Activated gamma-delta T cell treated with Interleukin-2 at 50 U/mL for 16 hours (primary cell): ENCODE measurements around the gene ZNF608.

Experiments
- DNase-seq: peaks from one replicate; pipeline ENCODE4 v3.0.0-alpha.2; 2020

Gene ZNF608, protein sequence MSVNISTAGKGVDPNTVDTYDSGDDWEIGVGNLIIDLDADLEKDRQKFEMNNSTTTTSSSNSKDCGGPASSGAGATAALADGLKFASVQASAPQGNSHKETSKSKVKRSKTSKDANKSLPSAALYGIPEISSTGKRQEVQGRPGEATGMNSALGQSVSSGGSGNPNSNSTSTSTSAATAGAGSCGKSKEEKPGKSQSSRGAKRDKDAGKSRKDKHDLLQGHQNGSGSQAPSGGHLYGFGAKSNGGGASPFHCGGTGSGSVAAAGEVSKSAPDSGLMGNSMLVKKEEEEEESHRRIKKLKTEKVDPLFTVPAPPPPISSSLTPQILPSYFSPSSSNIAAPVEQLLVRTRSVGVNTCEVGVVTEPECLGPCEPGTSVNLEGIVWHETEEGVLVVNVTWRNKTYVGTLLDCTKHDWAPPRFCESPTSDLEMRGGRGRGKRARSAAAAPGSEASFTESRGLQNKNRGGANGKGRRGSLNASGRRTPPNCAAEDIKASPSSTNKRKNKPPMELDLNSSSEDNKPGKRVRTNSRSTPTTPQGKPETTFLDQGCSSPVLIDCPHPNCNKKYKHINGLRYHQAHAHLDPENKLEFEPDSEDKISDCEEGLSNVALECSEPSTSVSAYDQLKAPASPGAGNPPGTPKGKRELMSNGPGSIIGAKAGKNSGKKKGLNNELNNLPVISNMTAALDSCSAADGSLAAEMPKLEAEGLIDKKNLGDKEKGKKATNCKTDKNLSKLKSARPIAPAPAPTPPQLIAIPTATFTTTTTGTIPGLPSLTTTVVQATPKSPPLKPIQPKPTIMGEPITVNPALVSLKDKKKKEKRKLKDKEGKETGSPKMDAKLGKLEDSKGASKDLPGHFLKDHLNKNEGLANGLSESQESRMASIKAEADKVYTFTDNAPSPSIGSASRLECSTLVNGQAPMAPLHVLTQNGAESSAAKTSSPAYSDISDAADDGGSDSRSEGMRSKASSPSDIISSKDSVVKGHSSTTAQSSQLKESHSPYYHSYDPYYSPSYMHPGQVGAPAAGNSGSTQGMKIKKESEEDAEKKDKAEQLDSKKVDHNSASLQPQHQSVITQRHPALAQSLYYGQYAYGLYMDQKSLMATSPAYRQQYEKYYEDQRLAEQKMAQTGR (N-terminal part only)

DNA sequence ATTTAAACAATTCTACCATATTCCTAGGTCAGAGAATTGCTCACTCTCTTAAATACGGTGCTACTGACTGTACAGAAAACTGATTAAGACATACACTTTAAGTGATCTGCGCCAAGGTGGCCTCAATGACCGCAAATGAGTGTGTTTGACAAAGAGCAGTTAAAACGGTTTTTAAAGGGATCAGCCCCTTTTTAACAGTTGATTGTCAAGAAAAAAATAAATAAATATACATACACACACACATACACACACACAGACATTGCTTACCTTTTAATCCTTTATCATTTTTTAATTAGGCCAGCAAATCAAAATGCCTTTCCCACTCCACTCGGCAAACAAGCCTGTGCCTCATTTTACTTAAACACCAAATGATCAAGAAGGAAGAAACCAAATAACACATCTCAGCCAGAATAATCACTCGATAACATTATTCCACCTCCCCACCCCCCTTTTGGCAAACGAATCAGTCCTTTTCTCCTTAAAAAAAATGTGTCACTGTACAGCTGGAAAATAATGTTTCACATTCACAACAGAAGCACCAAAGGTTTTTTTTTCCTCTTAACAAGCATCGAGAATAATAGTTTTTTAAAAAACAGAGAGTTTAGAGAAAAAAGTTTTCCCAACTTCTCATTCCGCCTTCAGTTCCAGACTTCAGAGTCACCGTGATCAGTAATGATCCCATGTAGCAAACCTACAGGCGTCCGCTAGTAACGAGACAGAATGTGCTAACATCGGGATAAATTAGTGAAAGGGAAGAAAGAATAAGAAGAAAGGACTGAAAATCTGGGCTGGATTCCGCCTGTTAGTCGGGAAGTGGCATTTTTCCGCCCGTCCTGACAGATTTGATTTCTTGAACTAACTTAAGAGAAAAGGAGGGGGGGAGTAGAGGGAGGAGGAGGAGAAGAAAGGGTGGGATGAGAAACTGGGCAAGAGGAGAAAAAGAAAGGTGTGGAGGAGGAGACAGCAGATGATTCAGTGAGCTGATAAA, at the start of gene ZNF608:
Gene ZNF608, minus strand, starts transcription at position 712 of the 988 bp plus-strand sequence. CDS start 1,650 bp downstream, outside the sequence.
- DNase-seq: no peak

DNA sequence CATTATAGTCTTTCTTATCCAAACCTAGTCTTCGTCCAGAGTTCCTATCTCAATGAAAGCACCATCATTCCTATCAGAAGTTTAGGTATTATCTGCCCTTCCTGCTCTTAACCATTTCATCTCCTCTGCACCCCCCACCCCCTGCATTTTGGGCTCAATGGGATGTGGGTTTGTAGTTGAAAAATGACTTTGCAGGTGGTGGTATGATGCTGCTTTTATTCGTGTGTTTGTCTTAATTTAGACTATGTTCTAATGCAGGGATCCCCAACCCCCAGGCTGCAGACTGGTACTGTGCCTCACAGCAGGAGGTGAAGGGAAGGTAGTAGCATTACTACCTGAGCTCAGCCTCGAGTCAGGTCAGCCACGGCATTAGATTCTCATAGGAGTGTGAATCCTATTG, 49.4 kb upstream of the ZNF608 start:
- no peak for DNase-seq

DNA sequence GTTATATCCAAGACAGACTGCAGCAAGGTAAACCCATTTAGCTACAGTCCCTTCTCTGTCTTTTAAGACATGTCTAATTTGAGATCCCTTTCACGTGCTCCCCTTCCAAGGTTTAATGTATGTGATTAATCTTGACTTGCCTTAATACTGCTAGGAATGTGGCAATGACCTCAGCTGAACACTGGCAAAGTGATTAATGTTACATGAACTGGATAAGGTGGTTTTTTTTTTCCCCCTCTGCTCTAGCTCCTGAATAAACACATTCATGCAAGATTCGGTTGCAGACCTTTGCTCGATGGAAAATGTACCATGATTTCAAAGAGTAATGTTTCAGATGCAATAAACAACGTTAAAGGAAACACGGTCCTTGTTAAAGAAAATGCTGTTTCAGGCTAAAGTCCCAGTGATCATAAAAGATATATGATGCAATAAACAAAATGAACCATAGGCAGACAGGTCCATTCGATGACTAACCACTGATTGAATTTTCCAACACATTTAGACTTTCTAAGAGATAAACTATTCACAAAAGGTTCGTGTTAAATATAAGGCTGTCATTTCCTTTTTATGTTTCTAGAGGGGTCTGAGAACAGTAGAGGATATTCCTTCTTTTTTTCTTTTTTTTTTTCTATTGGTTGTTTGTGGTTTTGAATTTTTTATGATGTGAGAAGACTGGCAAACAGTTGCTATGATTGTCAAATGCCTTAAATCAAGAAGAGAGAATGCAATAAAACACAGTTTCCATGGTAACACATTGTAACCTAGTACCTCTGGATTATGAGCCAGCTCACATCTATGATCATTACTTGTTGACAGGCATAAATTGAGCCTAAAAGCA, 44.7 kb upstream of the ZNF608 start:
- DNase-seq: no peak

DNA sequence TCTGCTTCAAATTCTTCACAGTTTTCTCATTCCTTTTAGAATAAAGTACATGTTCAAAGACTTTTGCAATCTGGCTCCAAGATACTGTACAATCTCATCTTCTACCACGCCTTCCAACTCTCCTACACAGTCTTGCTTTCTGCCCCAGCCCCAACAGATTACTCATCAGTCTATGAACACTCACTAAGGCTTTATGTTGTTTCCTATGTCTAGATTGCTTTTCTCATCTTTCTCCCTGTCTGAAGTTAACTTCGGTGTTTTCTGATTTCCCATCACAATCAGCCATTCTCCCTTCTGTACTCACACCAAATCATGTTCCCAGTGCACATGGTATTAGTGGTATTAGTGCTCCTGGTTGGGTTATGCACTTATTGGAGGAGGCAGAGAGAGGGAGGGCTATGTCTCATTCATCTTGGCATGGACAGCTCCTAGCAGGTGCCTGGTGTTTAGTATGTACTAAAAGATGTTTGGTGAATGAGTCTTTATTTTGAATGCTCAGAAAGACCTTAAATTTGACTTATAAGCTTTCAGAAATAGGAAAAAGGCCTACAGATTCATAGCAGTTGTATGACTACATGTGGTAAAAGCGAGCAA, 44.0 kb upstream of the ZNF608 start:
- no peak for DNase-seq

DNA sequence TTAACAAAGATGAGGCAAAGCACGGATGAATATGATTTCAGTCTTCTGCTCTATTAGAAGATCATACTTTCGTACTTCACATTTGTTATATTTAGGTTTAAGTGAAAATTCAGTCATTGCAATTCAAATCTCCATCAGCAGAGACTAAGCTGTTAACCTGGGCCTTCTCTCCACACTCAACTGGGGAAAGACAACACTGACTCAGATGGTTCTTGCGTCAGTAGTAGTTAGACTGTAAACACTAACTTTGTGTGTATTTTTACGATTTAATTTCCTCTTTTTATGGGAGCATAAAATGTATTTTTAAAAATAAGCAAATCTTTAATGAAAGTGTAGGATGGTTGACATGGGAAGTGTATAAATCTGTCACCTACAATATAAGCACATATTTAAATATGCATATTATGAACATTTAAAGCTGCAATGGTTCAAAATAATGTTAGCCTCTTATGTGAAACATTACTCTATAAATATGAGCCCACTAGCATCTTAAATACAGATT, 42.7 kb upstream of the ZNF608 start:
- no peak for DNase-seq

DNA sequence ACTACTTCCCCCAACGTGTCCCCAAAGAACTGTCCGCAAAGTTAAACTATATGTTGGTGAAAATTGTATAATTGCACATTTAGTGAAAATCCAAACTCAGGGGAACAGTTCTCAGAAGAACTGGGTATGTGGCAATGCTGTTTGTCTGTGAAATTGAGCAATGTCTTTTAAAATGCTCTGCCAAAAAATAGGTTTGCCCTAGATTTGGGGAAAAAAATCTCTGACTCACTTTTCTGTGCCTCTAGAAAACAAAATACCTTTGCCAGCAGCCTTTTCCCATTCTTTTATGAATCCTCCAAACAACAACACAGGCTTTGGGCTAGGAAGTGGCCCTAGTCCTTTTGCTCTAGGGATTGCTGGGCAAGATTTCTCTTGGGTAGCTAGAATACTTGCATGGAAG, 37.4 kb upstream of the ZNF608 start:
- no peak for DNase-seq

DNA sequence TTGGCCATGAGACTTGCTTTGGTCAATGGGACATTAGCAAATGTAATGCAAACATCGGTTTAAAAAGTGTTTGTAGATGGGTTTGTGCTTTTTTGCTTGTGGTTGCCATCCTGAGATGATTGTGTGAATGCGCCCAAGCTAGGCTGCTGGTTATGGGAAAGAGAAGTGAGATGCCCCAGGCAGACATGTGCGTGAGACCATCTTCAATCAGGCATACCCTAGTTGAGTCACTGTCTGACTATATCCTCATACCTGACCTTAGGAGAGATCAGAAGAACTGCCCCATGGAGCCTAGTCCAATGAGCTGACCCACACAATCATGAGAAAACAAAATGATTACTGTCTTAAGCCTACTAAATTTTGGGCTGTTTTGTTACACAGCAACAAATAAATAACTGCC, 36.8 kb upstream of the ZNF608 start:
- DNase-seq: no peak

DNA sequence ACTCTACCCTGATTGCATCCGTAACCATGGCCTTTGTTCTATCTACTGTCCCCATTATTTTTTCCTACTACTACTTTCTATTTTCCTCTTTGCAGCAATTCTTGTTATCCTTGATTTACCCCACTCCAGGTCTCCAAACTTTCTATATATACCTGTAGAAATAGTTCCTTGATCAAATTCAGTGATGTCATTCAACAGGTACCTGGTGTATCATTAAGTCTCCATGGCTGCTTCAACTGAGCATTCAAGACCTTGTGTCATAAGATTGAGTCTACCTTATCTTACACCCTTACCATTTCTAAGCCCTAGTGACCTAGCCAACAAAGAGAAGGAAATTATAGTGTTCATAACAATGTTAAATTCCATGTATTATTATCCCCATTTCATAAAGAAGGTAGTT, 35.8 kb upstream of the ZNF608 start:
- DNase-seq: no peak

DNA sequence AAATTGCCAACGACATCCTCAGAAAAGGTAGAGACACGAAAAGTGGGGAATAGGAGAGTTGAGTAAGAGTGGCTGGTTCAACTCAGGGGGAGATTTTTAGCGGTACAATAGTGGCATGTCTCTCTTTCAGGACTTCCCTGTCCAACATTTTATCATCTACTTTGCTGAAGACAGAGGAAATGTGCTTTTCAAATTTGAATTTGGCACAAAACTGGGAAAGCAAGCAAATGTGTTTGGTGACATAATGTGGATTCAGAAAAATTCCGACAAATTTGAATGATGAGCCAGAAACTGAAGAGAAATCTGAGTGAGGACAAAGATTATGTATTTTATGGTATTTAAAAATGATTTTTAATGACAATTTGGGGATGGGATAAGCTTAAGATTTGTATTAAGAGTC, 33.6 kb upstream of the ZNF608 start:
- no peak for DNase-seq

DNA sequence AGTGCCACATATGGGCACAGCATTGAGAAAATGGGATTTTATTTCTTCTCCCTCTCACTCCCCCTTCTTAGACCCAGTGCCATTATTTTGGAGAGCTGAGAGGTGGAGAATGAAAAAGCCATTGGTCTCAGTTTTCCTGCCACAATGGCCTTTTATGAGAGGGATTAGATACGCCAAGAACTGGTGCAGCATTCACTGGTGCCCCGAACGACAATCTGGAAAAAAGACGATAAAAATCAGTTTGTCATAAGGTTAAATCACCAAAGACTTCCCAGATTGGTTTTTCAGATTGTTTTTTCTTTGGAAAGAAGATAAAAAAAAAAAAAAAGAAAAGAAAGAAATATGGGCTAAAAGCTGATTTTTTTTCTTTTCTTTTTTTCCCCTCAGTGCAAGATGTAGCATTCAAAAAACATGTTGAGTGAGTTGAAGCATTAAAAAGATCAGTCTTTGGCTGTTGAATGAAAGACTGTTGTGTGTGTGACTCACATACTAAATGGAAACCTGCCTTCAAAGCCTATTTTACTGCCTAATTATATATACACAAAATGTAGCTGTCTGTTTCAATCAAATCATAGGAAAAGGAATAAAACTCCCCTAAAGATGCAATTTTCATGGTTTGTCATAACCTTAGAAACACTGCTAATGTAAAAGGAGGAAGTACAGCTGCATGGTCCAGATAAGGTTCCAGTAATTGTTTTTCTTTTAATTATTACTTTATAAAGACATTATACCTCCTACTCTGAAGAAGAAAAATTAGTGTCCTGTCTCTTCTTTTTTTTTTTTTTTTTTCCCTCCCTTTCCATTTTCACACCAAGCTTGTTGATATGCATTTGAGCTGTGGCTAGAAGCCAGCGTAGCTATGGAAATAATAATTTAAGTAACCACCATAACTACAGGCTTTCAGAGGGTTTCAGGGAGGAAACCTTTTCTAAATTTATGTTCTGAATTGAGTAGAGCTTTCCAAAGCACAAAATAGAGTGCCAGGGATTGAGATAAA, 27.2 kb upstream of the ZNF608 start:
- DNase-seq: no peak

DNA sequence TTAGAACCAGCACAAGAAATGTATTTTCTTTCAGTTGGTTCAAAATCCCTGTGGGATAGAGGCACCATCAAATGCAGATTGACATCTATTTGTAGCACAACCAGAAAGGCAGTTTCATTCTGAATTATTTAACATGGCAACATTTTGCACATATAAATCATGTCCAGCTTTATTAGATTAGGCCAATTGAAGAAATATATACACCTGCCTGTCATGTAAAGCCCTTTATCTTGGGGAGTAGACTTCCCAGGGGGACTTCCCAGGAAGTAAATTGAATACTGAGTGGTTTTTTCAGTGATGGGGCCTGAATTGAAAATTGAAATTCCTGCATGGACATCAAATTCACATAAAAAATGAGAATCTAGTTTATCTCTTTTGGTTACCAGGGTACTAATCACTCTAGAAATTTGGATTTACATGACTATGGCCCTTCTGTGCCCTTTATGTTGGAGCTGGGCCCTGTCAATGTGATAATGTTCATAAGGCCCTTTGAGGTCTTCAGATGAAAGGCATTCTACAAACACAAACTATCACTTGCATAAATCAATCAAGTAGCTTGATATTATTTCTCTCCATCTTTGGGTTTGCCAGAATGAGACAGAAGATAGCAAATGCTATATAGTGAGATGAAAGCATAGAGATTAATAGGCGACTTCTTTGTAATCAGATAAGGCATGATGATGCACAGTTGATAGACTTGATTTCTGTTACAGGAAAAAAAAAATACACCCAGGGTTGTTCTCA, 26.2 kb upstream of the ZNF608 start:
- DNase-seq: no peak

DNA sequence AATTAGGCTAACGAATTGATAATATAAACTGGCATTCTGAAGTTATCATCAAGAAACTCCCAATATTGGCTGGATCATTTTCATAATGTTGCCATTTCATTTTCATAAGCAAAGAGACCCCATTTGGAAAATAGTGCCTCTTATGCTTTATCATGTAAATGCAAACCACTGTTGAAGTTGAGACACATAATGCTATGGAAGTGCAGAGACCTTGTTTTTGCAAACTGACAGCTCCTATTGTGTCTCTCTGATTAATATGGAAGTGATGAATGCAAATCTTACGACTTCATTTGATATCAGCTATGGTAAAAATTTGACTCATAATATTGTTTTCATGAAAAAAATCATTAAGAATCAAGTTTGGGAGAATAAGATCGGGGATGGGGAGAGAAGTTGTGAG, 25.3 kb upstream of the ZNF608 start:
- DNase-seq: no peak

DNA sequence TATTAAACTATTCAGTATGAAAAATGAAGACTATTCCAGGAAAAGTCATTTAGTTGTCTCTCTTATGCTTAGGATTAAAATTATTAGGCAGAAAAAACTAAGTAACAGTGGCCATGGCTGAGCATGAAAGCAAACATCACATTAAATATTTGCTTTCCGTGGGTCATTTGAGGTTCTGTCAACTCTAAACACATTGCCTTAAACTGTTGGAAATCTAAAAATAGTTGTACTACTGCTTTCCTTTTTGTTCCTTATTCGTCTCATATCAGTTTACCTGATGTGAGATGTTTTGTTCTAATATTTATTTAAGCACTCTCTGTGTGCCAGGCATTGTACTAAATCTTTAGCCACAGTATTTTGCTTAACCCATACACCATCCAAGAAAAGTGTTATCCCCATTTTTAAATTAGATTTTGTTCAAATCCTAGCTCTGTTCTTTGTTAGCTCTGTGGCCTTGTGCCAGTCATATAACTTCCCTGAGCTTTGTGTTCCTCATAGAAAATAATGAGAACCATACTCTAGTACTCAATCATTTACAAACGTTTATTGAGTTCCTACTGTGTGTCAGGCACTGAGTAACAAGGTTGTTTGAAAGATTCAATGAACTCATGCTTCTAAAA, 18.7 kb upstream of the ZNF608 start:
- no peak for DNase-seq

DNA sequence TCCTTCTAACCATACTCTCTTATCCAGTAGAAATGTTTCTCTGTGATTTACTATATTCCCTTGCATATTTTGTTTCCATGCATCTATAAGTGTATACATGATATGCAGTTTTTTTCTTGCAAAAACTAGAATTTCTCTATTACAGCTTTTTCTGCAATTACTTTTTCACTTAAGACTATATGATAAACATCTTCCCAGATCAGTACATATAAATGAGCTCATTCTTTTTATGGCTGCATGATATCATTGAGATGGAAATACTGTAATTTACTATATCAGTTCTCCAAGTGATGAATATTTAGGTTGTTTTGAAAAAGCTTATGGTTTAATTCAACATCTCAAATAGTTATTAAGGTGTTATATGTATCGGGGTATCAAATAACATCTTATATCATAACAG, 18.1 kb upstream of the ZNF608 start:
- no peak for DNase-seq

DNA sequence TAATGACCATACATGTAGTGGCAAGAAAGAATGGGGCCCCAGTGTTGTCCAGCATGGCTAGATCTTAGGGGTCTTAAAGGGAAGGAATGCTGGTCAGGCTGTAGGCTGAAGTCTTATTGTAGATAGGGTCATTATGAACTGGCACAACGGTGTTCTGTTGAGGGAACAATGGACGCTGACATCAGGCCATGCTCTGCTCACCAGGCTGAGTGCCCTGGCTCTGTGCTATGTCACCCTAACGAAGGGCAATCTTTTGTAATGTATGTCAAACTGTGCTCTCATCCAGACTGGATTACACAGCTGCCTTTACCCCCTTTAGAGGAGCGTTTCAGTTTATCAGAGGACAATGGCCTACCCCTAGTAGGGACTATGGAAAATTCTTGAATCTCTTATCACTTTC, 14.6 kb upstream of the ZNF608 start:
- no peak for DNase-seq

DNA sequence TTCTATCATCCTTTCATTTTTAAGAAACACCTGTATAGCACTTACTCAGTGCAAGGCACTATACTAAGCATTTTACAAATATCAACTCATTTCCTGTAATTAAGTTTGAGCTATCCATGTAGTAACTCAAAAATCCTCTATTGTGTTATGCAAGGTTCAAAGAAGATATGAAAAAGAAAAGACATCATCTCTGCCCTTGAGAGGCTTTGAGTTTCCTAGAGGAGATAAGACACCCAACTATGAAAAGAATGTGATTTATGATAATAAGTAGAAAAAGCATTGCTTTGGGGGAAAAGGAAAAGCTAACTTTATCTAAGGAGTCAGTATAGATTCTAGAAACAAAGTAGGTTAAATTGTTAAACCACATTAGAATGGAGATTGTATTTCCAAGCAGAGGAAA, 14.2 kb upstream of the ZNF608 start:
- DNase-seq: no peak

DNA sequence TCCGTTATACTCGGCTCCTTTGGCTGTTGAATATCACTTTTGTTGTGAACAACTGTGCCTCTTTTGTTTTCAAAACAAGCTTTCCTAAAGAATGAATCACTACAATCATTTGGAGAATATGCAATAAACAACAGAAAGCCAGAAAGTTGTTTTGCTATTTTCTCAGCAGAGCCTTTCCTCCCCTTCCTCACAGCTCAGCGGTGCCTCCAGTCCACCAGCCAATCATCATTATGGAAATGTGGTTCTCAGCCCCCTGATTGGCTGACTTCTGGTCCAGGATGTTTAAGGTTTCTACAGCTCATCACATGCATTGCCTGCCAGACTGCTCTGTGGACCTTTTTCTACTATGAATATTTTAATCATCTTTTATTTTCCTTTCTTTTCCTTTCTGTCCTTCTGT, 9.1 kb upstream of the ZNF608 start:
- no peak for DNase-seq

DNA sequence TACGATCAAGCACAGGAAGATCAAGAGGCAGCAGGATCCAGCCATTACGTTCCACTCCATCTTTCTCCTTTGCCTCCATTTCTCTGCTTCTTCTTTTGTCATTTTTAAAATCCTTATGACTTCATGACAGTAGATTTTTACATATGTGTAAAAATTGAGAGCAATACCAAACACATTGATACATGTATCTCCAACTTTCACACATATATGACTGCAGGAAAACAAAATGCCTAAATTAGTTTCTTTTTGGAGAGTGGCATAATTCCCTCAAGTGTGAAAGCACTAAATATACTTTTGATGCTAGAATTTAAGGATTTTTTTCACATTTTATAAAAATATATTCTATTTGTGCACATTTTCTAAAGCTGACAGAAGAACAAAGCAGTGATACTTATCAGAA, 8.6 kb upstream of the ZNF608 start:
- no peak for DNase-seq
